Glutamatergic neuron (in vitro differentiated cells): ENCODE measurements around the gene PRKCE. TPM values are rescaled to one million over a fixed set of nuclear protein-coding genes. Genes with fewer than 3 reads are reported as not detected.

ENCODE experiments used
- DNase-seq: peaks from one replicate; pipeline ENCODE4 v3.0.0; 2022
- H3K27ac Mint-ChIP-seq: one replicate; pipeline ENCODE4 v1.8.0; 2020; ENCODE audit warnings: mild to moderate bottlenecking, mixed read lengths, inconsistent platforms; ENCODE audit not compliant: unreplicated experiment
- H3K27me3 Mint-ChIP-seq: one replicate; pipeline ENCODE4 v1.8.0; 2020; ENCODE audit warnings: mild to moderate bottlenecking, moderate library complexity, mixed read lengths, inconsistent platforms; ENCODE audit not compliant: unreplicated experiment
- H3K36me3 Mint-ChIP-seq: one replicate; pipeline ENCODE4 v1.8.0; 2020; ENCODE audit warnings: mild to moderate bottlenecking, mixed read lengths, inconsistent platforms; ENCODE audit not compliant: unreplicated experiment
- H3K4me1 Mint-ChIP-seq: one replicate; pipeline ENCODE4 v1.8.0; 2020; ENCODE audit warnings: mild to moderate bottlenecking, low read depth, mixed read lengths, inconsistent platforms; ENCODE audit not compliant: unreplicated experiment
- H3K4me3 Mint-ChIP-seq: one replicate; pipeline ENCODE4 v1.8.0; 2020; ENCODE audit warnings: mild to moderate bottlenecking, mixed read lengths, inconsistent platforms; ENCODE audit not compliant: unreplicated experiment
- H3K9me3 Mint-ChIP-seq: one replicate; pipeline ENCODE4 v1.8.0; 2020; ENCODE audit warnings: mild to moderate bottlenecking, moderate library complexity, mixed read lengths, inconsistent platforms; ENCODE audit not compliant: unreplicated experiment
- total RNA-seq: library from RNA; stranded (reverse); fragmentation: NEBNext Ultra II Directional; extraction: Animal tissue kit (Norgen Biotek cat#: 25700); gene quantifications from one replicate; pipeline ENCODE4 v1.2.1, GENCODE V29; 2021; ENCODE audit not compliant: unreplicated experiment
- TF ChIP-seq, protein P1 (sequence below): fragments of 200-600 bp; sonication (generic); IDR thresholded peaks from one replicate; pipeline ENCODE4 v1.5.0; 2021; ENCODE audit not compliant: partially characterized antibody, unreplicated experiment

The PRKCE gene
- total RNA-seq, 1 donor from 2014 or later = 74.8 TPM

DNA sequence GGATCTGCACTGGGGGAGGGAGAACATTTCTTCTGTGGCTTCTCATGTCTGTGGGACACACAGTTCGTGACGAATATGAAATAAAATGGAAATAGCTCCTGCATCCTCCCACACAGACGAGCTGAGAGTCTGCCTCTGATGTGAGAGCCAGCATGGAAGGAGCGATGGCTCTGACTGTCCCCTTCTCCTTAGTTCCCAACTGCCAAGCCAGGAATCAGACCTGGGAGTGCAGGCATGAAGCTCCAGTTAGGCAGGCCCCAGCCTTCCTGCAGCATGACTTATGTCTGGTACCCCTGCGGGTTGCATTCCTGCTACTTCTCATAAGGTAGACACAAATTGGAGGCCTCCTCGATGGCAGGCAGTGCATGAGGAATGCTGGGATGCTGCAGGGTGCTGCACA lies 56.2 kb downstream of the PRKCE start:
- H3K4me1 Mint-ChIP-seq = peaks cover 23% of the 10 kb centered on the region

GRCh38 chr2:45708501-45708900 lies 57.0 kb downstream of the PRKCE start:
- peaks cover 9% of the 10 kb centered on the region for H3K36me3 Mint-ChIP-seq
- H3K27ac Mint-ChIP-seq = no peak overlapping the region
- peaks cover 12% of the 10 kb centered on the region for H3K27me3 Mint-ChIP-seq
- DNase-seq = no peak
- no peak overlapping the region for H3K4me3 Mint-ChIP-seq
- TF ChIP-seq, protein P1, sequence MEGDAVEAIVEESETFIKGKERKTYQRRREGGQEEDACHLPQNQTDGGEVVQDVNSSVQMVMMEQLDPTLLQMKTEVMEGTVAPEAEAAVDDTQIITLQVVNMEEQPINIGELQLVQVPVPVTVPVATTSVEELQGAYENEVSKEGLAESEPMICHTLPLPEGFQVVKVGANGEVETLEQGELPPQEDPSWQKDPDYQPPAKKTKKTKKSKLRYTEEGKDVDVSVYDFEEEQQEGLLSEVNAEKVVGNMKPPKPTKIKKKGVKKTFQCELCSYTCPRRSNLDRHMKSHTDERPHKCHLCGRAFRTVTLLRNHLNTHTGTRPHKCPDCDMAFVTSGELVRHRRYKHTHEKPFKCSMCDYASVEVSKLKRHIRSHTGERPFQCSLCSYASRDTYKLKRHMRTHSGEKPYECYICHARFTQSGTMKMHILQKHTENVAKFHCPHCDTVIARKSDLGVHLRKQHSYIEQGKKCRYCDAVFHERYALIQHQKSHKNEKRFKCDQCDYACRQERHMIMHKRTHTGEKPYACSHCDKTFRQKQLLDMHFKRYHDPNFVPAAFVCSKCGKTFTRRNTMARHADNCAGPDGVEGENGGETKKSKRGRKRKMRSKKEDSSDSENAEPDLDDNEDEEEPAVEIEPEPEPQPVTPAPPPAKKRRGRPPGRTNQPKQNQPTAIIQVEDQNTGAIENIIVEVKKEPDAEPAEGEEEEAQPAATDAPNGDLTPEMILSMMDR = no peak
- peaks cover 31% of the 10 kb centered on the region for H3K4me1 Mint-ChIP-seq
- peaks cover 6% of the 10 kb centered on the region for H3K9me3 Mint-ChIP-seq

More for the DNA sequence above, 56.2 kb downstream of the PRKCE start:
- Mint-ChIP-seq H3K27ac (peak overlapping the region; percentile 81), H3K9me3 (peaks cover 6% of the 10 kb centered on the region), H3K27me3 (peaks cover 12% of the 10 kb centered on the region), H3K4me3 (no peak overlapping the region), H3K36me3 (peaks cover 9% of the 10 kb centered on the region)
- TF ChIP-seq, protein P1 = no peak
- DNase-seq = no peak

DNA sequence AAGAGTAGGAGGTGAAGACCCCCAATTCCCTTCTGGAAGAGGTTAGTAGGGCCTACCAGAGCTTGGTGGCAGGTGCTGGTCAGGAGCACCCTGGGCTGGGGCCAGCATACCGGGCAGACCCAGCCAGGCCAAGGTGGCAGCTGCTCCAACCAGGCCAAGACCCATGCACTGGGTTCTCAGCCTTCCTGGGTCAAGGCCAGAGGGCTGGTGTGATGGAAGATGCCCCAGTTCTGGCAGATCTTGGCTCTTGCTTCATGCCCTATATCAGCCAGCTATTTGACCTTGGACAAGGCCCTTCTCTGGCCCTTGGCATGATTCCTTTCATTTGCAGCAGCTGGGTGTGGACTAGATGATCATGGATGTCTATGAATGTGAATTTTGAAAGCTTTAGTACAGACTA lies 57.7 kb downstream of the PRKCE start:
- TF ChIP-seq, protein P1 = no peak

DNA sequence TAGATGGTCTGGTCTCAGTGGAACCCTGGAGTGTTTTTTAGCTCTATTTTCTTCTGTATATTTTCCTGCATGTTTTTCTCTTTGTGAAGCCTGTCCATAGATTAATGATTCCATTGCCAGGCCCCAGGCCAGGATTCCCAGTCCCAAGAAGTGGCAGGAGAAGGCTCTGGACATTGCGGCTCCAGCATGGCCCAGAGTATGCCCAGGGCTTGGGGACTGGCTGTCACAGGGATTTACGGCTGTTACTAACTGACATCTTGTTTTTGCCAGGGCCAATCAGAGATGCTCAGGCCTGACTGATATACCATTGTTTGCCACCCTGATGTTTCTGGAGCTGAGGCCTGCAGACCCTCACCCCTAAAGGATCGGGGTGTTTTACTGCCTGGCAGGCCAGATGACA lies 59.0 kb downstream of the PRKCE start:
- peaks cover 12% of the 10 kb centered on the region for H3K27me3 Mint-ChIP-seq
- TF ChIP-seq, protein P1 = no peak
- no peak overlapping the region for H3K4me3 Mint-ChIP-seq
- no peak for DNase-seq
- H3K4me1 Mint-ChIP-seq = peaks cover 37% of the 10 kb centered on the region
- H3K36me3 Mint-ChIP-seq = peaks cover 9% of the 10 kb centered on the region
- peaks cover 6% of the 10 kb centered on the region for H3K9me3 Mint-ChIP-seq
- H3K27ac Mint-ChIP-seq = no peak overlapping the region

More for the DNA sequence above, 57.7 kb downstream of the PRKCE start:
- Mint-ChIP-seq H3K27me3 (peaks cover 12% of the 10 kb centered on the region), H3K27ac (no peak overlapping the region), H3K9me3 (peaks cover 6% of the 10 kb centered on the region), H3K4me3 (no peak overlapping the region), H3K4me1 (peaks cover 36% of the 10 kb centered on the region), H3K36me3 (peaks cover 9% of the 10 kb centered on the region)
- DNase-seq = no peak

DNA sequence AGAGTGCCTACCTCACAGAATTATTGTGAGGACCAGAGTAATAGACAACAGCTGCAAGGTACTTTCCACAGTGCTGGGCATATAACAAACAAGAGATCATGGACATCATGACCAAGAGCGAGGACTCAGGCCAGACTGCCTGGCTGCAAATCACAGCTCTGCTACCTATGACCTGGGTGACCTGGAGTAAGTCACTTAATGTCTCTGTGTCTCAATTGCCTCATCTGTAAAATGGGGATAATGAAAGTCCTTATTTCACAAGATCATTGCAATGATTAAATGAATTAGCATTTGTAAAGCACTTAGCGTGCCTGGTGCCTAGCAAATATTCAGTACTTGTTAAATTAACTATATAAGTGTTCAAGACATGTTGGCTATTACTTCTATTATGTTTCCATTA lies 59.7 kb downstream of the PRKCE start:
- no peak for DNase-seq
- H3K9me3 Mint-ChIP-seq = peaks cover 6% of the 10 kb centered on the region
- TF ChIP-seq, protein P1 = no peak
- peaks cover 12% of the 10 kb centered on the region for H3K27me3 Mint-ChIP-seq
- no peak overlapping the region for H3K27ac Mint-ChIP-seq
- no peak overlapping the region for H3K4me3 Mint-ChIP-seq
- H3K36me3 Mint-ChIP-seq = peaks cover 9% of the 10 kb centered on the region
- peaks cover 36% of the 10 kb centered on the region for H3K4me1 Mint-ChIP-seq
